Bronchial epithelial cell (primary cell): ENCODE measurements around the gene CTSL. TPM values are rescaled to one million over a fixed set of nuclear protein-coding genes. Genes with fewer than 3 reads are reported as not detected.
A peak's percentile ranks its signal among the peaks of the same experiment; 100 is the strongest.
"Not testable (repeated sequence)": the region's sequence is repeated elsewhere in the genome, so short reads cannot be mapped to it uniquely, and the experiment has no call there.

Experiments
- DNase-seq: peaks from one replicate; pipeline ENCODE4 v3.0.0-alpha.2; 2010; ENCODE audit warnings: low read depth
- FAIRE-seq: peaks from 2 replicates; lab custom pipeline; 2011; peaks lifted over from hg19 to GRCh38; lab: Jason Lieb, UNC
- H3K27me3 ChIP-seq: 2 replicates; pipeline ENCODE4 v1.5.1; 2011; ENCODE audit warnings: low read length; ENCODE audit not compliant: control insufficient read depth, insufficient read depth
- H3K36me3 ChIP-seq: 2 replicates; pipeline ENCODE4 v1.5.1; 2011; ENCODE audit warnings: low read length; ENCODE audit not compliant: control insufficient read depth, insufficient read depth
- H3K4me3 ChIP-seq: 2 replicates; pipeline ENCODE4 v1.5.1; 2011; ENCODE audit warnings: mild to moderate bottlenecking, low read depth, low read length, control low read depth
- total RNA-seq: library from RNA; depleted of rRNA; stranded (reverse); fragments of >200 nt; gene quantifications from 2 replicates; pipeline ENCODE4 v1.2.1, GENCODE V29; 2014
- TF ChIP-seq, protein P1 (sequence below): IDR thresholded peaks from 2 replicates; pipeline ENCODE4 v1.5.1; 2011; ENCODE audit warnings: mild to moderate bottlenecking, moderate library complexity, low read length, control low read depth, inconsistent platforms; ENCODE audit not compliant: insufficient read depth, severe bottlenecking

Gene CTSL
- total RNA-seq, 1 donor from 2014 or later = 107 TPM

- Histone ChIP-seq H3K36me3 (no peaks in the 10 kb centered on the region), H3K27me3 (no peaks in the 10 kb centered on the region), H3K4me3 (no peak overlapping the region)
- DNase-seq (no peak), FAIRE-seq (no peak)
- TF ChIP-seq, protein P1, sequence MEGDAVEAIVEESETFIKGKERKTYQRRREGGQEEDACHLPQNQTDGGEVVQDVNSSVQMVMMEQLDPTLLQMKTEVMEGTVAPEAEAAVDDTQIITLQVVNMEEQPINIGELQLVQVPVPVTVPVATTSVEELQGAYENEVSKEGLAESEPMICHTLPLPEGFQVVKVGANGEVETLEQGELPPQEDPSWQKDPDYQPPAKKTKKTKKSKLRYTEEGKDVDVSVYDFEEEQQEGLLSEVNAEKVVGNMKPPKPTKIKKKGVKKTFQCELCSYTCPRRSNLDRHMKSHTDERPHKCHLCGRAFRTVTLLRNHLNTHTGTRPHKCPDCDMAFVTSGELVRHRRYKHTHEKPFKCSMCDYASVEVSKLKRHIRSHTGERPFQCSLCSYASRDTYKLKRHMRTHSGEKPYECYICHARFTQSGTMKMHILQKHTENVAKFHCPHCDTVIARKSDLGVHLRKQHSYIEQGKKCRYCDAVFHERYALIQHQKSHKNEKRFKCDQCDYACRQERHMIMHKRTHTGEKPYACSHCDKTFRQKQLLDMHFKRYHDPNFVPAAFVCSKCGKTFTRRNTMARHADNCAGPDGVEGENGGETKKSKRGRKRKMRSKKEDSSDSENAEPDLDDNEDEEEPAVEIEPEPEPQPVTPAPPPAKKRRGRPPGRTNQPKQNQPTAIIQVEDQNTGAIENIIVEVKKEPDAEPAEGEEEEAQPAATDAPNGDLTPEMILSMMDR = no peak
Measured at GRCh38 chr9:87751868-87752267, 25.9 kb downstream of the CTSL start.

- no peaks in the 10 kb centered on the region for H3K27me3 ChIP-seq
- TF ChIP-seq, protein P1 = no peak
- DNase-seq (no peak), FAIRE-seq (no peak)
- H3K4me3 ChIP-seq = no peak overlapping the region
- no peaks in the 10 kb centered on the region for H3K36me3 ChIP-seq
Measured at GRCh38 chr9:87753313-87753712, 27.4 kb downstream of the CTSL start.

- not testable (repeated sequence) for FAIRE-seq, H3K4me3 ChIP-seq, H3K27me3 ChIP-seq, DNase-seq, H3K36me3 ChIP-seq
Measured at GRCh38 chr9:87758330-87758729, 32.4 kb downstream of the CTSL start.

GRCh38 chr9:87759980-87760379, 34.1 kb downstream of the CTSL start:
- not testable (repeated sequence) for H3K4me3 ChIP-seq, H3K36me3 ChIP-seq, H3K27me3 ChIP-seq, FAIRE-seq, DNase-seq

DNA sequence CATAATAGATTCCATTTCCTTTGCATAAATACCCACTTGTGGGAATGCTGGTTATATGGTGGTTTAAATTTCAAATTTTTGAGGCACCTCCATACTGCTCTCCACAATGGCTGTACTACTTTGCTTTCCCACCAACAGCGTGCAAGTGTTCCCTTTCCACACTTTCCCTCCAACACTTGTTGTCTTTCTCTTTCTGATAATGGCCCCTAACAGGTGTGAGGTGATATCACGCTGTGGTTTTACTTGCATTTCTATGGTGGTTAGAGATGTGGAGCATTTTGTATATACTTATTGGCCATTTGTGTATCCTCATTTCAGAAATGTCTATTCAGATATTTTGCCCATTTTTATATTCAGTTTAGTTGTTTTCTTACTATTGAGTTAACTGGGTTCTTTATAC, 34.6 kb downstream of the CTSL start:
- Histone ChIP-seq H3K36me3 (no peaks in the 10 kb centered on the region), H3K27me3 (no peaks in the 10 kb centered on the region), H3K4me3 (no peak overlapping the region)
- FAIRE-seq (no peak), DNase-seq (no peak)
- TF ChIP-seq, protein P1 = no peak

GRCh38 chr9:87763286-87763685, 37.4 kb downstream of the CTSL start:
- FAIRE-seq (peak; percentile 47), DNase-seq (peak; percentile 93)
- Histone ChIP-seq H3K4me3 (no peak overlapping the region), H3K27me3 (no peaks in the 10 kb centered on the region), H3K36me3 (no peaks in the 10 kb centered on the region)
- TF ChIP-seq, protein P1 = no peak

DNA sequence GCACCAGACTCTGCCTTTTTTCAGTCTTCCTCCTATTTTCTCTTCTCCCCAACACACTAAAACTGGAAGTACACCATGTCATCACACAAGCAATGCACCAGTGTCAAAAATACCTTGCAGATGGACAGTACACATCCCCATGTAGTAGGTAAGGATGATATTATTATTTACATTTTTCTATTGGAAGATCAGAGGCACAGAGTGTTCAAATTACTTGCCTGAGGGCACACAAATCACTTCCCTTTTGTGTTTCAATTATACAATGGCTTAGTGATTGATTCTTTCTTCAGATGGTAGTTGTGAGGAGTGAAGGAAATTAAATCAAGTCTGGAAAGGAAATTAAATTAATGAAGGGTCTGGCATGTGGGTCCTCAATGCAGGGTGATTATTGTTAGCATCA, 39.6 kb downstream of the CTSL start:
- no peak overlapping the region for H3K4me3 ChIP-seq
- FAIRE-seq = no peak
- TF ChIP-seq, protein P1 = no peak
- no peaks in the 10 kb centered on the region for H3K36me3 ChIP-seq
- no peaks in the 10 kb centered on the region for H3K27me3 ChIP-seq
- peak; percentile 60 for DNase-seq
